22Rv1 (cell line): ENCODE results near the gene PGM5.
"Not testable (repeated sequence)": the region's sequence is repeated elsewhere in the genome, so short reads cannot be mapped to it uniquely, and the experiment has no call there.

Experiments used
- ZFX ChIP-seq: fragments of 450-650 bp; IDR thresholded peaks from 2 replicates; pipeline ENCODE4 v1.6.1; 2017; ENCODE audit warnings: antibody characterized with exemption, borderline replicate concordance
- TF ChIP-seq, protein P1 (sequence below): fragments of 450-650 bp; IDR thresholded peaks from 2 replicates; pipeline ENCODE4 v1.5.1; 2017; ENCODE audit warnings: mild to moderate bottlenecking

DNA sequence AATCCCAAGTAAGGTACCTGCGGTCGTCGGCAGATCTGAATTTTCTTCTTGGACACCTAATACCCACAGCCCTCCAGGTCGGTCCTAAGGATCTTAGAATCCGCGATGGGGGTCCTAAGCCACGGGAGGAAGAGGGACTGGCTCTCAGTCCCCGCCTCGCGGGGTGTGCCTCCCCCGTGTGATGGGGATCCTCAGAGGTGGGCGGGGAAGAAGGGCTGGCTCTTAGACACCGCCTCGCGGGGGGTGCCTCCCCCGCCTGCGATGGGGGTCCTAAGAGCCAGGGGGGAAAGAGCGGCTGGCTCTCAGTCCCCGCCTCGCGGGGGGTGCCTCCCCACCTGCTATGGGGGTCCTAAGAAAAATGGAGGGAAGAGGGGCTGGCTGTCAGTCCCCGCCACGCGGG lies 32.7 kb upstream of the PGM5 start:
- TF ChIP-seq, protein P1, sequence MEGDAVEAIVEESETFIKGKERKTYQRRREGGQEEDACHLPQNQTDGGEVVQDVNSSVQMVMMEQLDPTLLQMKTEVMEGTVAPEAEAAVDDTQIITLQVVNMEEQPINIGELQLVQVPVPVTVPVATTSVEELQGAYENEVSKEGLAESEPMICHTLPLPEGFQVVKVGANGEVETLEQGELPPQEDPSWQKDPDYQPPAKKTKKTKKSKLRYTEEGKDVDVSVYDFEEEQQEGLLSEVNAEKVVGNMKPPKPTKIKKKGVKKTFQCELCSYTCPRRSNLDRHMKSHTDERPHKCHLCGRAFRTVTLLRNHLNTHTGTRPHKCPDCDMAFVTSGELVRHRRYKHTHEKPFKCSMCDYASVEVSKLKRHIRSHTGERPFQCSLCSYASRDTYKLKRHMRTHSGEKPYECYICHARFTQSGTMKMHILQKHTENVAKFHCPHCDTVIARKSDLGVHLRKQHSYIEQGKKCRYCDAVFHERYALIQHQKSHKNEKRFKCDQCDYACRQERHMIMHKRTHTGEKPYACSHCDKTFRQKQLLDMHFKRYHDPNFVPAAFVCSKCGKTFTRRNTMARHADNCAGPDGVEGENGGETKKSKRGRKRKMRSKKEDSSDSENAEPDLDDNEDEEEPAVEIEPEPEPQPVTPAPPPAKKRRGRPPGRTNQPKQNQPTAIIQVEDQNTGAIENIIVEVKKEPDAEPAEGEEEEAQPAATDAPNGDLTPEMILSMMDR = not testable (repeated sequence)
- not testable (repeated sequence) for TF ChIP-seq ZFX
